NT2/D1 (cell line): ENCODE measurements around the gene RNF111.

Experiments used
- SUZ12 ChIP-seq: IDR thresholded peaks from 2 replicates; pipeline ENCODE4 v1.6.1; 2011; ENCODE audit not compliant: insufficient read length, insufficient read depth; ENCODE audit errors: extremely low read depth
- YY1 ChIP-seq: IDR thresholded peaks from 2 replicates; pipeline ENCODE4 v1.6.1; 2011; ENCODE audit not compliant: insufficient read length, insufficient read depth
- ZNF274 ChIP-seq: IDR thresholded peaks from 2 replicates; pipeline ENCODE4 v1.6.1; 2011; ENCODE audit warnings: mild to moderate bottlenecking, low read depth, low read length

DNA sequence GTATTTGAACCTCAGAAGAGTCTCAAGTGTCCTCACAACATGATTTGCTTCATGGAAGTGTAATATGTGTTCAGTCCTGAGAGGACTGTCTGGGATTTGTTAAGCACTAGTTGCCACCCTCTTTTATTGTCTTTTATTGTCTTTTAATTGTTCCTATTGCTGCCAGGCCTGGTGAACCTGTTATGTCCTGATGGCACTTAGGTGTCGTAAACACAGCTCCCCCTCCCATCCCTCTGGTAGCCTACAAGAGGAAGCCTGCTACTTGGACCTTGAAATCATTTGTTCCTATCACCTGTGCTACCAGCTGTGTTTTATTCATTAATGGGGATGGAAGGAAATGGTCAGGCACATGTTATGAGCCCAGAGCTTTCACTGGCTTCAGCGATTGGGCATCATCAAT, 136.8 kb downstream of the RNF111 start:
- TF ChIP-seq ZNF274 (no peak), YY1 (no peak), SUZ12 (no peak)
